NOMO-1 treated with dmso at 0.1 percent for 144 hours (cell line): Measurements from ENCODE around the gene RXFP4.

ENCODE experiments used
- DNase-seq: peaks from one replicate; lab custom pipeline; 2025; ENCODE audit not compliant: unreplicated experiment; lab: John Stamatoyannopoulos, UW

The RXFP4 gene

GRCh38 chr1:155957411-155957915 lies 16.0 kb downstream of the RXFP4 start:
- no peak for DNase-seq

GRCh38 chr1:155960081-155960745 lies 18.8 kb downstream of the RXFP4 start:
- DNase-seq, result no peak

- DNase-seq, result no peak
These were observed 20.5 kb downstream of the RXFP4 start for GRCh38 chr1:155961937-155962336.

- no peak for DNase-seq
These were observed 21.3 kb downstream of the RXFP4 start for GRCh38 chr1:155962599-155963211.

- no peak for DNase-seq
These were observed 22.8 kb downstream of the RXFP4 start for GRCh38 chr1:155964193-155964592.

GRCh38 chr1:155966135-155966534 lies 24.7 kb downstream of the RXFP4 start:
- no peak for DNase-seq

- no peak for DNase-seq
These were observed 25.3 kb downstream of the RXFP4 start for GRCh38 chr1:155966750-155967149.

GRCh38 chr1:155967341-155968050 lies 26.1 kb downstream of the RXFP4 start:
- DNase-seq, result peak; percentile 45

- no peak for DNase-seq
These were observed 26.6 kb downstream of the RXFP4 start for GRCh38 chr1:155968051-155968400.

- DNase-seq, result no peak
These were observed 27.2 kb downstream of the RXFP4 start for GRCh38 chr1:155968670-155969069.

- DNase-seq, result no peak
These were observed 27.9 kb downstream of the RXFP4 start for GRCh38 chr1:155969377-155969791.

GRCh38 chr1:155970531-155971167 lies 29.2 kb downstream of the RXFP4 start:
- peak; percentile 94 for DNase-seq

GRCh38 chr1:155971910-155972809 lies 30.7 kb downstream of the RXFP4 start:
- DNase-seq, result no peak

GRCh38 chr1:155973723-155974122 lies 32.3 kb downstream of the RXFP4 start:
- no peak for DNase-seq

GRCh38 chr1:155974208-155975115 lies 33.0 kb downstream of the RXFP4 start:
- no peak for DNase-seq

- DNase-seq, result peak; percentile 23
These were observed 34.1 kb downstream of the RXFP4 start for GRCh38 chr1:155975375-155976061.

- DNase-seq, result peak; percentile 74
These were observed 34.8 kb downstream of the RXFP4 start for GRCh38 chr1:155976062-155976912.
